GM18858 (cell line): ENCODE data around the gene VWA8.
"Not testable (repeated sequence)": the region's sequence is repeated elsewhere in the genome, so short reads cannot be mapped to it uniquely, and the experiment has no call there.

ENCODE experiments used
- ATAC-seq: cut with Tn5 transposase; IDR thresholded peaks from one replicate; pipeline ENCODE4 v1.9.1; 2021; ENCODE audit not compliant: unreplicated experiment

Gene VWA8

GRCh38 chr13:41969072-41969471, 8.2 kb upstream of the VWA8 start:
- no peak for ATAC-seq

GRCh38 chr13:41966671-41967070, 5.8 kb upstream of the VWA8 start:
- no peak for ATAC-seq

- ATAC-seq, result no peak
Measured at GRCh38 chr13:41962994-41963393, 2.1 kb upstream of the VWA8 start.

- no peak for ATAC-seq
Measured at GRCh38 chr13:41961466-41961760, 504 bp upstream of the VWA8 start.

GRCh38 chr13:41960211-41960636, 685 bp downstream of the VWA8 start:
- no peak for ATAC-seq

- no peak for ATAC-seq
Measured at GRCh38 chr13:41956272-41956671, 4.6 kb downstream of the VWA8 start.

GRCh38 chr13:41955605-41956004, 5.3 kb downstream of the VWA8 start:
- ATAC-seq, result no peak

GRCh38 chr13:41954226-41954625, 6.7 kb downstream of the VWA8 start:
- ATAC-seq, result no peak

- ATAC-seq, result no peak
Measured at GRCh38 chr13:41952749-41953148, 8.2 kb downstream of the VWA8 start.

GRCh38 chr13:41949104-41949503, 11.8 kb downstream of the VWA8 start:
- not testable (repeated sequence) for ATAC-seq

- ATAC-seq, result no peak
Measured at GRCh38 chr13:41945926-41946325, 15.0 kb downstream of the VWA8 start.

GRCh38 chr13:41944635-41945397, 16.1 kb downstream of the VWA8 start:
- ATAC-seq, result no peak

GRCh38 chr13:41944229-41944628, 16.7 kb downstream of the VWA8 start:
- no peak for ATAC-seq

GRCh38 chr13:41942462-41943094, 18.3 kb downstream of the VWA8 start:
- ATAC-seq, result no peak

GRCh38 chr13:41941174-41941573, 19.7 kb downstream of the VWA8 start:
- no peak for ATAC-seq

GRCh38 chr13:41939398-41939797, 21.5 kb downstream of the VWA8 start:
- ATAC-seq, result no peak

GRCh38 chr13:41938918-41939317, 22.0 kb downstream of the VWA8 start:
- no peak for ATAC-seq

- ATAC-seq, result no peak
Measured at GRCh38 chr13:41937388-41937787, 23.5 kb downstream of the VWA8 start.

GRCh38 chr13:41935501-41935900, 25.4 kb downstream of the VWA8 start:
- ATAC-seq, result no peak

GRCh38 chr13:41934994-41935393, 25.9 kb downstream of the VWA8 start:
- ATAC-seq, result no peak

- ATAC-seq, result no peak
Measured at GRCh38 chr13:41934120-41934519, 26.8 kb downstream of the VWA8 start.

GRCh38 chr13:41931337-41931736, 29.6 kb downstream of the VWA8 start:
- ATAC-seq, result no peak

- ATAC-seq, result no peak
Measured at GRCh38 chr13:41930154-41930553, 30.8 kb downstream of the VWA8 start.
